Lower lobe of right lung (tissue), 2 donors: Measurements from ENCODE around the gene FUCA1. TPM values are rescaled to one million over a fixed set of nuclear protein-coding genes. Genes with fewer than 3 reads are reported as not detected.
"Not testable (repeated sequence)": the region's sequence is repeated elsewhere in the genome, so short reads cannot be mapped to it uniquely, and the experiment has no call there.

ENCODE experiments used
- ATAC-seq, 2 donors: fragments of 200-7000 bp; cut with Tn5 transposase; one replicate each; pipeline ENCODE4 v1.9.1; 2020 to 2022; ENCODE audit warnings: mild to moderate bottlenecking in 2 of 2, moderate library complexity in 2 of 2
- DNase-seq: peaks from one replicate; pipeline ENCODE4 v3.0.0-alpha.2; 2020
- H3K27ac ChIP-seq: fragments of 200-600 bp; one replicate; pipeline ENCODE4 v1.8.0; 2022
- H3K27me3 ChIP-seq: fragments of 200-600 bp; one replicate; pipeline ENCODE4 v1.8.0; 2022; ENCODE audit warnings: low read depth
- H3K36me3 ChIP-seq: fragments of 200-600 bp; one replicate; pipeline ENCODE4 v1.8.0; 2022; ENCODE audit warnings: mild to moderate bottlenecking
- H3K4me1 ChIP-seq: fragments of 200-600 bp; one replicate; pipeline ENCODE4 v1.8.0; 2022
- H3K4me3 ChIP-seq: fragments of 200-600 bp; one replicate; pipeline ENCODE4 v1.8.0; 2022; ENCODE audit warnings: mild to moderate bottlenecking
- H3K9me3 ChIP-seq: fragments of 200-600 bp; one replicate; pipeline ENCODE4 v1.8.0; 2022
- intact Hi-C: fragments of 100-400 bp; cut with DNase I; formaldehyde crosslinking; loops from one replicate; pipeline ENCODE4 v1.11.0; 2022
- total RNA-seq: library from RNA; stranded (reverse); fragmentation: NEBNext Ultra II Directional; extraction: Animal tissue kit (Norgen Biotek cat#: 25700); gene quantifications from one replicate; pipeline ENCODE4 v1.2.1, GENCODE V29; 2021
- TF ChIP-seq, protein P1 (sequence below): fragments of 200-600 bp; IDR thresholded peaks from one replicate; pipeline ENCODE4 v1.8.0; 2022; ENCODE audit warnings: antibody characterized with exemption, mild to moderate bottlenecking
- donor health status: DM: no; HTN: yes; CAD: no; lungs with severe emphysema.

The FUCA1 gene
- total RNA-seq, 1 donor from 2014 or later = 54.2 TPM

DNA sequence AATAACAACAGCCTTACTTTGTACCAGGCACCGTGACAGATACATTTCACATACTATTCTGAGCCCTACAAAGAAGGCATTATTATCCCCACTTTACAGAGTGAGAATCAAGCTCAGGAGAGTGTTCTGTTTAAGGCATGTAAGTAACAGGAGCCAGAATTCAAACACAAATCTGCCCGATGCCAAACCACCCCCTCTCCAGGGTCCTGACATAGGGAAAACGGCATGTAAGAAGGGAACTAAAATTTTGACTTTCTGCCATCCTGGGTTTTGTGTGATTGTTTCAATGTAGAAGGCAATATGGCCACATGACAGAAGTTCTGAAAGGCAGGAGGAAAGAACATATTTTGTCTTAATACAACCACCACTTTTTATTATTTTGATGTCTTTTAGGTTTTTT is 5.5 kb downstream of the FUCA1 start:
- Histone ChIP-seq H3K27me3 (no peaks in the 10 kb centered on the region), H3K9me3 (no peaks in the 10 kb centered on the region), H3K36me3 (peaks cover 69% of the 10 kb centered on the region), H3K4me1 (peaks cover 24% of the 10 kb centered on the region), H3K27ac (no peak overlapping the region), H3K4me3 (no peak overlapping the region)
- intact Hi-C loops = no loop called here
- ATAC-seq (no peak), DNase-seq (no peak)
- TF ChIP-seq, protein P1, sequence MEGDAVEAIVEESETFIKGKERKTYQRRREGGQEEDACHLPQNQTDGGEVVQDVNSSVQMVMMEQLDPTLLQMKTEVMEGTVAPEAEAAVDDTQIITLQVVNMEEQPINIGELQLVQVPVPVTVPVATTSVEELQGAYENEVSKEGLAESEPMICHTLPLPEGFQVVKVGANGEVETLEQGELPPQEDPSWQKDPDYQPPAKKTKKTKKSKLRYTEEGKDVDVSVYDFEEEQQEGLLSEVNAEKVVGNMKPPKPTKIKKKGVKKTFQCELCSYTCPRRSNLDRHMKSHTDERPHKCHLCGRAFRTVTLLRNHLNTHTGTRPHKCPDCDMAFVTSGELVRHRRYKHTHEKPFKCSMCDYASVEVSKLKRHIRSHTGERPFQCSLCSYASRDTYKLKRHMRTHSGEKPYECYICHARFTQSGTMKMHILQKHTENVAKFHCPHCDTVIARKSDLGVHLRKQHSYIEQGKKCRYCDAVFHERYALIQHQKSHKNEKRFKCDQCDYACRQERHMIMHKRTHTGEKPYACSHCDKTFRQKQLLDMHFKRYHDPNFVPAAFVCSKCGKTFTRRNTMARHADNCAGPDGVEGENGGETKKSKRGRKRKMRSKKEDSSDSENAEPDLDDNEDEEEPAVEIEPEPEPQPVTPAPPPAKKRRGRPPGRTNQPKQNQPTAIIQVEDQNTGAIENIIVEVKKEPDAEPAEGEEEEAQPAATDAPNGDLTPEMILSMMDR = no peak

DNA sequence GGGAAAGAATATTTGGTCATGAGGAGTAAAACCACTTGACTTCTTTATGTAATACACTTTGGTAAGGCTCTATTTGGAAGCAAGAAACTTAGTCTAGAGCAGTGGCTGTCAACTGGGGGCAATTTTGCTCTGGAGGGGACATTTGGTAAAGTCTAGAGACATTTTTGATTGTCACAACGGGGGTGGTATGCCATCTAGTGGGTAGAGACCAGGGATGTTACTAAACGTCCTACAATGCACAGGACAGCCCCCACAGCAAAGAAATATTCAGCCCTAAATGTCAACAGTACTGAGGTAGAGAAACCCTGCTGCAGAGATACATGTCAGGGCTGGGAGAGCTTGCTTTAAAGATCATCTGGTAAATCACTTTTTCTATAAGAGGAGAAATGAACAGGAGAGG is 13.5 kb downstream of the FUCA1 start:
- no peaks in the 10 kb centered on the region for H3K4me1 ChIP-seq
- DNase-seq = no peak
- no peak overlapping the region for H3K4me3 ChIP-seq
- intact Hi-C loops = no loop called here
- no peak overlapping the region for H3K27ac ChIP-seq
- no peaks in the 10 kb centered on the region for H3K27me3 ChIP-seq
- peaks cover 44% of the 10 kb centered on the region for H3K36me3 ChIP-seq
- H3K9me3 ChIP-seq = no peaks in the 10 kb centered on the region
- ATAC-seq = no peak
- TF ChIP-seq, protein P1 = no peak

GRCh38 chr1:23853124-23853523 is 15.0 kb downstream of the FUCA1 start:
- H3K4me3 ChIP-seq, DNase-seq, intact Hi-C loops, H3K27ac ChIP-seq, H3K9me3 ChIP-seq, H3K4me1 ChIP-seq, H3K27me3 ChIP-seq, ATAC-seq: not testable (repeated sequence)
- peaks cover 42% of the 10 kb centered on the region for H3K36me3 ChIP-seq

DNA sequence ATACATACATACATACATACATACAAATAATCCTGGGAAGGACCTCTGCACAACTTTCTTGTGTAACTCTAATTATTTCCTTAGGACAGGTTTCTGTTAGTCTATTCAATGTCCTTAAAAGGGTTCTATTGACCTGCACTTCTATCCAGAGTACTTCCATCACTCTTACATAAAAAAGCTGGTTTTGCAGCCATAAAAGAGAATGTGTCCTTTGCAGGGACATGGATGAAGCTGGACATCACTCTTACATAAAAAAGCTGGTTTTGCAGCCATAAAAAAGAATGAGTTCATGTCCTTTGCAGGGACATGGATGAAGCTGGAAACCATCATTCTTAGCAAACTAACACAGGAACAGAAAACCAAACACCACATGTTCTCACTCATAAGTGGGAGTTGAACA is 16.7 kb downstream of the FUCA1 start:
- H3K4me3 ChIP-seq, DNase-seq, ATAC-seq, H3K27ac ChIP-seq, intact Hi-C loops, H3K9me3 ChIP-seq, H3K4me1 ChIP-seq, H3K27me3 ChIP-seq: not testable (repeated sequence)
- peaks cover 42% of the 10 kb centered on the region for H3K36me3 ChIP-seq

- Histone ChIP-seq H3K4me1 (no peaks in the 10 kb centered on the region), H3K36me3 (peaks cover 56% of the 10 kb centered on the region), H3K27me3 (no peaks in the 10 kb centered on the region), H3K4me3 (no peak overlapping the region), H3K27ac (no peak overlapping the region), H3K9me3 (no peaks in the 10 kb centered on the region)
- ATAC-seq (no peak), DNase-seq (no peak)
- intact Hi-C loops = no loop called here
- TF ChIP-seq, protein P1 = no peak
These were observed 19.1 kb downstream of the FUCA1 start for GRCh38 chr1:23848673-23849616.

DNA sequence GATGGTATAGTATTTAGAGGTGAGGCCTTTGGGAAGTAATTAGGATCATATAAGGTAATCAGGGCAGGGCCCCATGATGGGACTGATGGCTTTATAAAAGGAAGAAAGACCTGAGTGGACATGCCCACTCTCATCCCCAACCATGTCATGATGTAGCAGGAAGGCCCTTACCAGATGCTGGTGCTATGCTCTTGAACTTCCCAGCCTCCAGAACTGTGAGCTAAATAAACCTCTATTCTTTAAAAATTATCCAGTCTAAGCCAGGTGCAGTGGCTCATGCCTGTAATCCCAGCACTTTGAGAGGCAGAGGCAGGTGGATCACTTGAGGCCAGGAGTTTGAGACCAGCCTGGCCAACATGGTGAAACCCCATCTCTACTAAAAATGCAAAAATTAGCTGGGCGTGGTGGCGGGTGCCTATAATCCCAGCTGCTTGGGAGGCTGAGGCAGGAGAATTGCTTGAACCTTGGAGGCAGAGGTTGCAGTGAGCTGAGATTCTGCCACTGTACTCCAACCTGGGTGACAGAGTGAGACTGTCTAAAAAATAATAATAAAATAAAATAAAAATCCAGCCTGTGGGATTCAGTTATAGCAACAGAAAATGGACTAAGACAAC is 20.5 kb downstream of the FUCA1 start:
- peaks cover 63% of the 10 kb centered on the region for H3K36me3 ChIP-seq
- H3K27ac ChIP-seq, H3K4me1 ChIP-seq, H3K4me3 ChIP-seq, H3K9me3 ChIP-seq, H3K27me3 ChIP-seq, intact Hi-C loops, DNase-seq, ATAC-seq: not testable (repeated sequence)

GRCh38 chr1:23845163-23845562 is 22.9 kb downstream of the FUCA1 start:
- TF ChIP-seq, protein P1 = no peak
- Histone ChIP-seq H3K4me3 (no peak overlapping the region), H3K9me3 (no peaks in the 10 kb centered on the region), H3K36me3 (peaks cover 57% of the 10 kb centered on the region), H3K27me3 (no peaks in the 10 kb centered on the region), H3K27ac (no peak overlapping the region), H3K4me1 (no peaks in the 10 kb centered on the region)
- DNase-seq (no peak), ATAC-seq (no peak)
- intact Hi-C loops = no loop called here
